GM18511 (cell line): Measurements from ENCODE around the gene ABCF3.
A peak's percentile ranks its signal among the peaks of the same experiment; 100 is the strongest.

Experiments used
- ATAC-seq: cut with Tn5 transposase; IDR thresholded peaks from one replicate; pipeline ENCODE4 v1.9.1; 2021; ENCODE audit warnings: mild to moderate bottlenecking, moderate library complexity; ENCODE audit not compliant: unreplicated experiment

The ABCF3 gene

GRCh38 chr3:184167786-184168185 is 18.2 kb upstream of the ABCF3 start:
- ATAC-seq, result no peak

GRCh38 chr3:184168363-184169120 is 17.5 kb upstream of the ABCF3 start:
- ATAC-seq, result no peak

- no peak for ATAC-seq
These were observed 15.8 kb upstream of the ABCF3 start for GRCh38 chr3:184169896-184170875.

- no peak for ATAC-seq
These were observed 14.4 kb upstream of the ABCF3 start for GRCh38 chr3:184171562-184171961.

GRCh38 chr3:184172681-184173373 is 13.2 kb upstream of the ABCF3 start:
- ATAC-seq, result no peak

- ATAC-seq, result no peak
These were observed 12.7 kb upstream of the ABCF3 start for GRCh38 chr3:184173374-184173722.

GRCh38 chr3:184174284-184174645 is 11.7 kb upstream of the ABCF3 start:
- peak; percentile 0 for ATAC-seq

GRCh38 chr3:184174646-184175492 is 11.1 kb upstream of the ABCF3 start, which contains the start of gene AP2M1:
AP2M1 (plus strand) TSS chr3:184174855; CDS start chr3:184176994, 2,139 bp downstream.
- peak; percentile 97 for ATAC-seq

- ATAC-seq, result no peak
These were observed 10.5 kb upstream of the ABCF3 start for GRCh38 chr3:184175506-184175905.

- ATAC-seq, result no peak
These were observed 10.0 kb upstream of the ABCF3 start for GRCh38 chr3:184175981-184176376.

- ATAC-seq, result no peak
These were observed 9.3 kb upstream of the ABCF3 start for GRCh38 chr3:184176377-184177330.

GRCh38 chr3:184177331-184177731 is 8.7 kb upstream of the ABCF3 start:
- no peak for ATAC-seq

GRCh38 chr3:184177767-184178306 is 8.2 kb upstream of the ABCF3 start:
- ATAC-seq, result no peak

GRCh38 chr3:184178521-184179138 is 7.4 kb upstream of the ABCF3 start:
- no peak for ATAC-seq

GRCh38 chr3:184180165-184180564 is 5.8 kb upstream of the ABCF3 start:
- no peak for ATAC-seq

GRCh38 chr3:184181596-184181995 is 4.4 kb upstream of the ABCF3 start:
- ATAC-seq, result no peak

- no peak for ATAC-seq
These were observed 2.3 kb upstream of the ABCF3 start for GRCh38 chr3:184183679-184184078.

GRCh38 chr3:184184546-184185230 is 1.3 kb upstream of the ABCF3 start:
- no peak for ATAC-seq
